Stimulated activated memory B cell treated with anti-CD40 and anti-IgM and Interleukin-4, amounts not matched to agents 10 μg/mL and 1 μg/mL and 100 μg/mL, for 72 hours (primary cell): Measurements from ENCODE around the gene MGAT3.
A peak's percentile ranks its signal among the peaks of the same experiment; 100 is the strongest.

ENCODE experiments used
- ATAC-seq: fragments of 150-1000 bp; cut with Tn5 transposase; 2 replicates; pipeline ENCODE4 v1.10.0; 2021
- H3K27ac Mint-ChIP-seq: one replicate; pipeline ENCODE4 v1.8.0; 2022; ENCODE audit warnings: mild to moderate bottlenecking, mixed read lengths
- H3K27me3 Mint-ChIP-seq: one replicate; pipeline ENCODE4 v1.8.0; 2022; ENCODE audit warnings: mixed read lengths
- H3K36me3 Mint-ChIP-seq: one replicate; pipeline ENCODE4 v1.8.0; 2022; ENCODE audit warnings: mixed read lengths
- H3K4me1 Mint-ChIP-seq: one replicate; pipeline ENCODE4 v1.8.0; 2022; ENCODE audit warnings: mixed read lengths
- H3K4me3 Mint-ChIP-seq: one replicate; pipeline ENCODE4 v1.8.0; 2022; ENCODE audit warnings: mild to moderate bottlenecking, moderate library complexity, mixed read lengths
- H3K9me3 Mint-ChIP-seq: one replicate; pipeline ENCODE4 v1.8.0; 2022; ENCODE audit warnings: mixed read lengths

Gene MGAT3

GRCh38 chr22:39482768-39483167 is 26.0 kb downstream of the MGAT3 start:
- no peak for ATAC-seq
- Mint-ChIP-seq H3K27me3 (no peaks in the 10 kb centered on the region), H3K36me3 (peaks cover 9% of the 10 kb centered on the region), H3K4me1 (peaks cover 11% of the 10 kb centered on the region), H3K9me3 (no peaks in the 10 kb centered on the region), H3K4me3 (no peak overlapping the region), H3K27ac (no peak overlapping the region)

GRCh38 chr22:39486951-39487825 is 30.4 kb downstream of the MGAT3 start:
- H3K27me3 Mint-ChIP-seq, result no peaks in the 10 kb centered on the region
- no peak overlapping the region for H3K27ac Mint-ChIP-seq
- peaks cover 24% of the 10 kb centered on the region for H3K4me1 Mint-ChIP-seq
- H3K9me3 Mint-ChIP-seq, result no peaks in the 10 kb centered on the region
- no peak overlapping the region for H3K4me3 Mint-ChIP-seq
- no peak for ATAC-seq
- peaks cover 6% of the 10 kb centered on the region for H3K36me3 Mint-ChIP-seq

GRCh38 chr22:39487826-39488520 is 31.2 kb downstream of the MGAT3 start:
- H3K27me3 Mint-ChIP-seq, result no peaks in the 10 kb centered on the region
- H3K36me3 Mint-ChIP-seq, result peaks cover 6% of the 10 kb centered on the region
- H3K27ac Mint-ChIP-seq, result no peak overlapping the region
- no peak for ATAC-seq
- H3K4me3 Mint-ChIP-seq, result no peak overlapping the region
- H3K4me1 Mint-ChIP-seq, result peaks cover 27% of the 10 kb centered on the region
- no peaks in the 10 kb centered on the region for H3K9me3 Mint-ChIP-seq

GRCh38 chr22:39488563-39489083 is 31.8 kb downstream of the MGAT3 start:
- H3K27ac Mint-ChIP-seq, result no peak overlapping the region
- peaks cover 6% of the 10 kb centered on the region for H3K36me3 Mint-ChIP-seq
- peaks cover 34% of the 10 kb centered on the region for H3K4me1 Mint-ChIP-seq
- H3K27me3 Mint-ChIP-seq, result no peaks in the 10 kb centered on the region
- no peak for ATAC-seq
- H3K9me3 Mint-ChIP-seq, result no peaks in the 10 kb centered on the region
- no peak overlapping the region for H3K4me3 Mint-ChIP-seq

- Mint-ChIP-seq H3K4me1 (peaks cover 35% of the 10 kb centered on the region), H3K27me3 (no peaks in the 10 kb centered on the region), H3K4me3 (peak overlapping the region; percentile 17), H3K36me3 (peaks cover 6% of the 10 kb centered on the region), H3K27ac (peak overlapping the region; percentile 12), H3K9me3 (no peaks in the 10 kb centered on the region)
- no peak for ATAC-seq
These were observed 32.6 kb downstream of the MGAT3 start for GRCh38 chr22:39489094-39490068.

GRCh38 chr22:39490135-39490798 is 33.5 kb downstream of the MGAT3 start:
- peak overlapping the region; percentile 24 for H3K4me3 Mint-ChIP-seq
- ATAC-seq, result peak; percentile 96
- peaks cover 43% of the 10 kb centered on the region for H3K4me1 Mint-ChIP-seq

GRCh38 chr22:39490966-39491680 is 34.3 kb downstream of the MGAT3 start:
- Mint-ChIP-seq H3K27me3 (no peaks in the 10 kb centered on the region), H3K4me3 (no peak overlapping the region), H3K9me3 (no peaks in the 10 kb centered on the region), H3K27ac (peak overlapping the region; percentile 22), H3K4me1 (peaks cover 51% of the 10 kb centered on the region), H3K36me3 (peaks cover 6% of the 10 kb centered on the region)
- no peak for ATAC-seq

More at GRCh38 chr22:39490135-39490798, 33.5 kb downstream of the MGAT3 start:
- H3K27ac Mint-ChIP-seq, result peak overlapping the region; percentile 12
- H3K9me3 Mint-ChIP-seq, result no peaks in the 10 kb centered on the region
- no peaks in the 10 kb centered on the region for H3K27me3 Mint-ChIP-seq
- H3K36me3 Mint-ChIP-seq, result peaks cover 6% of the 10 kb centered on the region

GRCh38 chr22:39491696-39492095 is 34.9 kb downstream of the MGAT3 start:
- Mint-ChIP-seq H3K27me3 (no peaks in the 10 kb centered on the region), H3K36me3 (peaks cover 6% of the 10 kb centered on the region), H3K4me3 (no peak overlapping the region), H3K9me3 (no peaks in the 10 kb centered on the region), H3K27ac (no peak overlapping the region), H3K4me1 (peaks cover 57% of the 10 kb centered on the region)
- ATAC-seq, result no peak

GRCh38 chr22:39492186-39492585 is 35.4 kb downstream of the MGAT3 start:
- H3K36me3 Mint-ChIP-seq, result peaks cover 6% of the 10 kb centered on the region
- H3K27ac Mint-ChIP-seq, result no peak overlapping the region
- peaks cover 60% of the 10 kb centered on the region for H3K4me1 Mint-ChIP-seq
- H3K27me3 Mint-ChIP-seq, result no peaks in the 10 kb centered on the region
- no peaks in the 10 kb centered on the region for H3K9me3 Mint-ChIP-seq
- no peak for ATAC-seq
- no peak overlapping the region for H3K4me3 Mint-ChIP-seq

- no peaks in the 10 kb centered on the region for H3K36me3 Mint-ChIP-seq
- H3K4me3 Mint-ChIP-seq, result no peak overlapping the region
- peaks cover 60% of the 10 kb centered on the region for H3K4me1 Mint-ChIP-seq
- no peaks in the 10 kb centered on the region for H3K9me3 Mint-ChIP-seq
- no peak overlapping the region for H3K27ac Mint-ChIP-seq
- H3K27me3 Mint-ChIP-seq, result no peaks in the 10 kb centered on the region
- no peak for ATAC-seq
These were observed 36.9 kb downstream of the MGAT3 start for GRCh38 chr22:39493759-39494158.

- H3K27me3 Mint-ChIP-seq, result no peaks in the 10 kb centered on the region
- ATAC-seq, result no peak
- peaks cover 54% of the 10 kb centered on the region for H3K4me1 Mint-ChIP-seq
- H3K27ac Mint-ChIP-seq, result peak overlapping the region; percentile 67
- no peak overlapping the region for H3K4me3 Mint-ChIP-seq
- no peaks in the 10 kb centered on the region for H3K36me3 Mint-ChIP-seq
- H3K9me3 Mint-ChIP-seq, result no peaks in the 10 kb centered on the region
These were observed 37.8 kb downstream of the MGAT3 start for GRCh38 chr22:39494471-39495120.

- H3K4me3 Mint-ChIP-seq, result no peak overlapping the region
- no peaks in the 10 kb centered on the region for H3K36me3 Mint-ChIP-seq
- ATAC-seq, result peak; percentile 80
- H3K27ac Mint-ChIP-seq, result peak overlapping the region; percentile 67
- no peaks in the 10 kb centered on the region for H3K27me3 Mint-ChIP-seq
- peaks cover 41% of the 10 kb centered on the region for H3K4me1 Mint-ChIP-seq
- no peaks in the 10 kb centered on the region for H3K9me3 Mint-ChIP-seq
These were observed 39.5 kb downstream of the MGAT3 start for GRCh38 chr22:39496131-39496838.

- H3K27me3 Mint-ChIP-seq, result no peaks in the 10 kb centered on the region
- peak overlapping the region; percentile 67 for H3K27ac Mint-ChIP-seq
- ATAC-seq, result no peak
- no peak overlapping the region for H3K4me3 Mint-ChIP-seq
- H3K4me1 Mint-ChIP-seq, result peaks cover 46% of the 10 kb centered on the region
- no peaks in the 10 kb centered on the region for H3K9me3 Mint-ChIP-seq
- no peaks in the 10 kb centered on the region for H3K36me3 Mint-ChIP-seq
These were observed 40.6 kb downstream of the MGAT3 start for GRCh38 chr22:39497429-39497828.
